GM10248 (cell line): ENCODE measurements around the gene GPR141.
A peak's percentile ranks its signal among the peaks of the same experiment; 100 is the strongest.

Experiments used
- CTCF ChIA-PET: fragments of 300-600 bp; sonication (Branson Sonifier 250); formaldehyde crosslinking; extraction: SDS; loops from one replicate; lab custom pipeline; 2021; ENCODE audit warnings: antibody characterized with exemption; lab: Yijun Ruan, JAX
- POLR2A ChIA-PET: fragments of 350-650 bp; sonication (Branson Sonifier 250); formaldehyde crosslinking; extraction: SDS; loops from one replicate; lab custom pipeline; 2020; ENCODE audit warnings: antibody characterized with exemption; lab: Yijun Ruan, JAX
- DNase-seq: peaks from one replicate; pipeline ENCODE4 v3.0.0; 2012; ENCODE audit errors: extremely low spot score
- TF ChIP-seq, protein P1 (sequence below): IDR thresholded peaks from 2 replicates; pipeline ENCODE4 v1.5.1; 2012; ENCODE audit warnings: mild to moderate bottlenecking, low read depth; ENCODE audit errors: extremely low read depth, missing control alignments, control extremely low read depth

Gene GPR141

GRCh38 chr7:37709631-37710509, 26.3 kb downstream of the GPR141 start:
- POLR2A ChIA-PET: no interaction called here
- TF ChIP-seq, protein P1, sequence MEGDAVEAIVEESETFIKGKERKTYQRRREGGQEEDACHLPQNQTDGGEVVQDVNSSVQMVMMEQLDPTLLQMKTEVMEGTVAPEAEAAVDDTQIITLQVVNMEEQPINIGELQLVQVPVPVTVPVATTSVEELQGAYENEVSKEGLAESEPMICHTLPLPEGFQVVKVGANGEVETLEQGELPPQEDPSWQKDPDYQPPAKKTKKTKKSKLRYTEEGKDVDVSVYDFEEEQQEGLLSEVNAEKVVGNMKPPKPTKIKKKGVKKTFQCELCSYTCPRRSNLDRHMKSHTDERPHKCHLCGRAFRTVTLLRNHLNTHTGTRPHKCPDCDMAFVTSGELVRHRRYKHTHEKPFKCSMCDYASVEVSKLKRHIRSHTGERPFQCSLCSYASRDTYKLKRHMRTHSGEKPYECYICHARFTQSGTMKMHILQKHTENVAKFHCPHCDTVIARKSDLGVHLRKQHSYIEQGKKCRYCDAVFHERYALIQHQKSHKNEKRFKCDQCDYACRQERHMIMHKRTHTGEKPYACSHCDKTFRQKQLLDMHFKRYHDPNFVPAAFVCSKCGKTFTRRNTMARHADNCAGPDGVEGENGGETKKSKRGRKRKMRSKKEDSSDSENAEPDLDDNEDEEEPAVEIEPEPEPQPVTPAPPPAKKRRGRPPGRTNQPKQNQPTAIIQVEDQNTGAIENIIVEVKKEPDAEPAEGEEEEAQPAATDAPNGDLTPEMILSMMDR: no peak
- CTCF ChIA-PET: interaction anchor here (0.7 to 1.7 kb wide), 4 partner anchors 9 to 113 kb away, joined by 3 to 6 read pairs (median 4); no protein-coding TSS in a partner anchor
- peak; percentile 65 for DNase-seq

- DNase-seq: no peak
- POLR2A ChIA-PET: no interaction called here
- TF ChIP-seq, protein P1: no peak
- CTCF ChIA-PET: interaction anchor here (1.1 to 1.7 kb wide), 2 partner anchors 15 to 16 kb away, joined by 3 to 4 read pairs; no protein-coding TSS in a partner anchor
Observed at GRCh38 chr7:37713613-37714012, 30.0 kb downstream of the GPR141 start.

- no peak for DNase-seq
- TF ChIP-seq, protein P1: no peak
- POLR2A ChIA-PET: no interaction called here
- CTCF ChIA-PET: no interaction called here
Observed at GRCh38 chr7:37714606-37715005, 31.0 kb downstream of the GPR141 start.

- ChIA-PET CTCF (interaction anchor here (0.8 to 2.5 kb wide), 6 partner anchors 8 to 33 kb away, joined by 3 to 14 read pairs (median 5); no protein-coding TSS in a partner anchor), POLR2A (no interaction called here)
- TF ChIP-seq, protein P1: no peak
- DNase-seq: no peak
Observed at GRCh38 chr7:37718585-37718984, 35.0 kb downstream of the GPR141 start.

- ChIA-PET POLR2A (no interaction called here), CTCF (interaction anchor here (0.8 to 2.5 kb wide), 6 partner anchors 9 to 33 kb away, joined by 3 to 14 read pairs (median 5); no protein-coding TSS in a partner anchor)
- TF ChIP-seq, protein P1: no peak
- DNase-seq: peak; percentile 40
Observed at GRCh38 chr7:37719077-37719476, 35.5 kb downstream of the GPR141 start.

- CTCF ChIA-PET: interaction anchor here (1.0 to 2.3 kb wide), 2 partner anchors 8 to 109 kb away, joined by 3 to 6 read pairs; no protein-coding TSS in a partner anchor
- no peak for DNase-seq
- TF ChIP-seq, protein P1: no peak
- POLR2A ChIA-PET: no interaction called here
Observed at GRCh38 chr7:37724732-37725131, 41.2 kb downstream of the GPR141 start.
